ENCODE measurements around the gene IMMP2L.
A peak's percentile ranks its signal among the peaks of the same experiment; 100 is the strongest.
"Not testable (repeated sequence)": the region's sequence is repeated elsewhere in the genome, so short reads cannot be mapped to it uniquely, and the experiment has no call there.

The IMMP2L gene

DNA sequence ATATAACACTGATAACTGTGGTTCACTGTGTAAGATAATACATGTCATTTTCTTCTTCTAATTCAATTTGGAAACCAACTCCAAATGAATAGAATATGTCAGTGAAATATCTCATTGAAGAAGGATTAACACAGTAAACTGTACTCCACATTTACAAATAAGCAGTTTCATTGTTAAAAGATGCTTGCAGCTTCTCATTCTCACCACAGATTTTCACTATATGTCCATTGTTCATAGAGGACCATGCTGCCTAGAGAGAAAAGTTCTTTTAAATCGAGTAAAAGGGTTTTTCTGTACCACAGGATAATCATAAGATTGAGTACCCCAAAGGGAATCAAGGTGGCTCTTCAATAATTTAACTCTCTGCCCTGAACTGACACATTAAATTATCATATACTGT is 305.9 kb downstream of the IMMP2L start:
- DNase-seq: no peak

DNA sequence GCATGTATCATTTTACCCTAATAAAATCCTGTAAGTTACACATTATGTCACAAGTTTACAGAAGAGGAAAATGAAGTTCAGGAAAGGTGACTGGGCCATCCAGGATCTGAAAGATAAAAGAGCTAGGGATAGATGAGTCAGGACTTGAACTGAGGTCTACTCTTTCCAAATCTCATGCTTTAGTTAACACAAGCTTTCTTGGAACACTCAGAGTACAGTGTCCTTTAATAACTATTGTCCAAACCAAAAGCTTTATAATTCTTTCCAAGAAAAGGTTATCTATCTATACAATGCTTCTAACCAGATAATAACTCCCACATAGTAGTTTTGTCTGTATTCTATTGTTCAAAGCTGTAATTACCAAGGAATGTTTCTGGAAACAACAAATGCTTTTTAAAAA is 306.7 kb downstream of the IMMP2L start:
- no peak for DNase-seq

DNA sequence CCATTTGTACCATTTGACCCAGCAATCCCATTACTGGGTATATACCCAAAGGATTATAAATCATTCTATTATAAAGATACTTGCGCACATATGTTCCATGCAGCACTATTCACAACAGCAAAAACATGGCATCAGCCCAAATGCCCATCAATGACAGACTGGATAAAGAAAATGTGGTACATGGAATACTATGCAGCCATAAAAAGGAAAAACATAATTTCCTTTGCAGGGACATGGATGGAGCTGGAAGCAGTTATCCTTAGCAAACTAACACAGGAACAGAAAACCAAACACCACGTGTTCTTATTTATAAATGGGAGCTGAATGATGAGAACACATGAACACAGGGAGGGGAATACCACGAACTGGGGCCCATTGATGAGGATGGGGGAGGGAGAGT is 310.9 kb downstream of the IMMP2L start:
- not testable (repeated sequence) for DNase-seq

DNA sequence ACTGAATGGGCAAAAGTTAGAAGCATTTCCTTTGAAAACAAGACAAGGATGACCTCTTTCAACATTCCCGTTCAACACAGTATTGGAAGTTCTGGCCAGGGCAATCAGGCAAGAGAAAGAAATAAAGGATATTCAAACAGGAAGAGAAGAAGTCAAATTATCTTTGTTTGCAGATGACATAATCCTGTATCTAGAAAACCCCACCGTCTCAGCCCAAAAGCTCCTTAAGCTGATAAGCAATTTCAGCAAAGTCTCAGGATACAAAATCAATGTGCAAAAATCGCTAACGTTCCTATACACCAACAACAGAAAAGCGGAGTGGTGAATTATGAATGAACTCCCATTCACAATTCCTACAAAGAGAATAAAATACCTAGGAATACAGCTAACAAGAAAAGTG is 312.5 kb downstream of the IMMP2L start:
- not testable (repeated sequence) for DNase-seq

DNA sequence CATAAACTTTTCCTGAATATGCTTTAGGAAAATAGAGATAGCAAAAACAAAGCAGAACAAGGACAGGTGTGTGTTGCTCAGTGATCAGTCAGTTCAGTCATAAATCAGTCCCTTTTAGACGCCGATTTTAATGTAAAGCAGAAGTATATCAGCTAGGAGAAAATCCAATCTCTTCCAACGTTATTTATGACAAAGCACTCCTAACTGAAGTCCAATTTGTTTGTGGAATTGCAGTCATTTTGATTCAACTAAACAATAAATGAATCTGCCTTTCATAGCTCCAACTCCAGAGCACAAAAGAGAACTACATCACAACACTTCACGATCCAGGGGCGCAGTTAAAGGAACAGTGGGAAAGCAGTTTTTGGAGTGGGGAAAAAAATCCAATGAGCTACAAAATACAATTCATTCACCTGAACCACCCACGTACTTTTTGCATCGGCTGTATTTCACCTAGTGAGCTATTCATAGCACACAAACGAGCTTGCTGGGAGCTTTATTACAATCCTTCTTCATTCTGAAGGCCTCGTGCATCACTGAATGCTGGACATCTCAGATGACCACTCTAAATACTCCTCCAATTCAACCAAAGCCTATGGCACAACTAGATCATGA is 320.0 kb downstream of the IMMP2L start:
- DNase-seq: no peak

DNA sequence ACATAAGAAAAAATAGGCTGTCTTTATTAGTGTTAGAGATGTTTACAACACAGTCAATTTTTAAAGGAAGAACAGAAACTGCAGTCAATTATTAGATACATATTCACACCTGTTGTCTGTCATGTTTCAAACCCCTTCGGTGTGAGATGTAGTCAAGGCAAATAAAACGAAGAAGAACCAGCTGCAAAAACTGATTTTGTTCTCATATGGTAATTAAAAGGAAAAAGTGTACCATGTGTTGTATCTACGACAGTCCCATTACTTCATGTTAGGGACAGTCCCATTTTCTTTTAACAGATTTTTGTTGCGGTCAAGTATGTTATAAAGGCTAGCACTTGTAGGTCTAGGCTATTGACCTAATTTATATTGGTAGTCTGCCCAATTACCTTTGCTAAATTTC is 321.9 kb downstream of the IMMP2L start:
- DNase-seq: no peak

DNA sequence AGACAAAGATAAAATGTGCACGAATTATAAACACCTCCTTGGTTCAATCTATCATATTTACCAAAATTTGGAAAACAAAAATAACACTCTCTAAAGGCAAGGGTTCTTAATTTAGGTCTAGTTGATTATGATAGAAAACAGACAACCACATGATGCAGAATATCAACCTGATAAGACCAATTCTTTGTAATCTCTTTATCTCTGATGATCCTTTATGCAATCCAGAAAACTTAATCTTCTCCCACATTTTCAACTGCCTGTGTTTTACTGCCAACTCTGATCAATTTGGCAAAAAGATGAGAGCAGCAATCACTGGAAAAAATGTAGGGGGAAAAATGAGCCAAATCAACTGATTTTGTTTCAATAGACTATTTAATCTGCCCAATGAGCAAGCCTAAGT is 322.9 kb downstream of the IMMP2L start:
- no peak for DNase-seq

DNA sequence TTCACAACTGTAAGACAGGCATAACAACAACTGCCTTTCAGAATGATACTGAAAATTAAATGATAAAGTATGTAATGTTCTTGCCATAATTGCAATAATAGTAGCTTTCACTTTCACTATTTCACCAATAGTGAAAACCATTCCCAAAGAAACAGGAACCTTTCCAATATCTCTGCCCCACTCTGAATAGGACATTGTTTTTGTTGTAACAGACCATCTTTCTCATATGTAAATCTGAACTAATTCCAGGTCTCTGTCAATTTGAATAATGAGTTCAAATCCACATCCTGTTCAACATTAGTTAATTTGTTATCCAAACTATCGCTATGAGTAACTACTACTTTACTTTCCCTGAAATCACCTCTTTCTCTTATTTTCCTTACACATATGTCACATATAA is 323.4 kb downstream of the IMMP2L start:
- peak; percentile 43 to 45 for DNase-seq

DNA sequence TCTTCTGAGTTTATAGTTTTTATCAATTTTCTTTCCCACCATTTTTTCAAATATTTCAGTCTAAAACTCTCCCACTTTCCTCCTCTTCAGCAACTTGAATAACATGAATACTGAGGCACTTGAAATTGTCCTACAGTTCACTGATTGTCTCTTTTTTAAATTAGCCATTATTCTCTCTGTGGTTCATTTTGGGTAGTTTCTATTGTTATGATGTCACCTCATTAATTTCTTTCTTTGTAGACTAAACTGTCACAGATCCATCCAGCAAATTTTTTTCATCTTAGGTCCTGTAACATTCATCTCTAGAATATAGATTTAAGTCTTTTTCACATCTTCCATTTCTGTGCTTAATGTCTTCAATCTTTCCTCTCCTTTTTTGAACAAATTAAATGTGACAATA is 326.6 kb downstream of the IMMP2L start:
- no peak for DNase-seq

DNA sequence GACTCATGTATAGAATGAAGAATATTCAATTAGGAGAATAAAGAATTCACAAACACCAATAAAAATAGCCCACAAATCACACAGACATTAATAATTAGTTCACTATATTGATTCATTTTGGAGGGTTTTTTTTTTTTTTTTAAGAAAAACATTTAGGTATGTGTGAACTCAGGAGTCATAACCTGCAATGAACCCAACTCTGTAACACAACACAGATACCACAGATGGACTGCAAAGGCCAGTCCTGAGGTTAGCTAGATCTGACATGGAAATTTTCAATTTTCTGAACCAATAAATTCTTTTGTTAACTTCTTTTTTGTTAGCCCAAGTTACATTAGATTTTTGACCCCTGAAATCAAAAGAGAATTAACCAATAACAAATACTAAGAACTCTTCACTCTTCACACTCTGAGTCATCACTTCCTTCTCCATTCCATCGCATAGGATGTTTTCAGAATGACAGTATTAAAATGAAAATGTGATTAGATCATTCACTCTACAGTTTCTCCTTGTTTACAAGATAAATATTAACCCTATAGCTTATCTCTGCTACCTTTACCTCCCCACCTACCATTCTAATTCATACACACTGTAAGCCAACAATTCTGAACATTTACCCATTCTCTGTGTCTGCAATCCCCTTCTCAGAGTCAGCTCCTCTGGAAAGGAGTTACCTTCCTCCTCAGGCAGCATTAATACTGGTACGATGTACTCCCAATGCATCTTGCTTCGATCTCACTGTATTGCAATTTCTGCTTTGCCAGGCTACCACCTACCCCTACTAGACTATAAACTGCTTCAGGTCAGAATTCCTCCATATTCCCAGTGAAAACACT is 329.8 kb downstream of the IMMP2L start:
- peak; percentile 55 to 56 for DNase-seq

DNA sequence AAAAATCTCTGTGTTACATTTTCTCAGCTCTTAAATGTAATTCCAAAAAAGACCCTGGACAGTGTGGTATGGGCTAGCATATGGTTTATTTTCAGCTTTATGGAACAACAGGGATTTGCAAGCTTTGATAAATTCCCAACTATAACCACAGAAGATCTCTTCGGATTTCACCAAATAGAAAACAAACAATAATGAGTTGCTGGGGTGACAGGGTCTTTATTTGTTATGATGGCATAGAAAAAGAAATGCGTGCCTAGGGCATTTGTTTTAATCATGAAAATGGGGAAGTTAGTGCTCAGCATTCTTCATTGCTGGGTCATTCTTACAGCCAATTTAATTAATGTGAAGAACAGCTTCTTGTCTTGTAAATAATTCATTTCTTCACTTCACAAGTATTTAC is 332.4 kb downstream of the IMMP2L start:
- no peak for DNase-seq

DNA sequence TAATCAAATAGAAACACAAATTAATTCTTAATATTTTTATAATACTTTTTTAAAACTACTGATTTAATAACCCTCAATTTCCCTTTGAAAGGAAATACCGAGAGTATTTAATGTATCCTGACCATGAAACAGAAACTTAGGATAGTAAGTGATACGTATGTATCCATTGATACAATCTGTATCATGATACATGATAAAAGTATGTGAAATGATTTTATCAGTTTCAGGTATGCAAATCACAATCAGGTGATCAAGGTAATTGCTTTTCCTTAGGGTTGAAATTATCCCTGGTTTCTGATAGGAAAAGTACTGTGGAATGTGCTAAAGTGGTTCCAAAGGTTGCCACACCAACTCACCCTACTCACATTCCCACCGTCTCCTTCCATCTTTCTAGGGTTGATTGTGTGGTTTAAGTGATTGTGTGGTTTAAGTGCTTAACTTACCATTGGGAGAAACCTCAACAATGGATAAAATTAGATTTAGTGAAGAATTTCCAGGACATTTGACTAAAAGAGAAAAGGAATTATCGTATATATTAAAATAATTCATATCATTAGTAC is 333.0 kb downstream of the IMMP2L start:
- no peak for DNase-seq

DNA sequence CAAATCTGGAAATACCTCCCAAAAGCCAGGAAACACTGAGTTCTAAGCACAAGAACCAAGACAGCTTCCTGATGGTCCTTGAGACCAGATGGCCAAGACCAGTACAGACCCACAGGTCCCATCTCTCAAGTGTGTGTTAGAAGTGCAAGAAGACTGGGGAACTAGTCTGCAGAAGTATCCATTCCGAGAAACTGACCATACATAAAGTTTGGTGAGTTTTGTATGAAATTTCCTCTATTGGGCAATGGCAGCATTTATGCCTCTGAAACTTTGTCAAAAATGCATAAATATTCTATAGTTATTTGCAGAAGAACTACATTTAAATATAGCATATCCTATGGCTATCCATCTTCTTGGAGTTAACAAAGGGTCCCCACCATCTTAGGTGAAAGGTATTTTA is 333.9 kb downstream of the IMMP2L start:
- peak; percentile 17 to 68 for DNase-seq

DNA sequence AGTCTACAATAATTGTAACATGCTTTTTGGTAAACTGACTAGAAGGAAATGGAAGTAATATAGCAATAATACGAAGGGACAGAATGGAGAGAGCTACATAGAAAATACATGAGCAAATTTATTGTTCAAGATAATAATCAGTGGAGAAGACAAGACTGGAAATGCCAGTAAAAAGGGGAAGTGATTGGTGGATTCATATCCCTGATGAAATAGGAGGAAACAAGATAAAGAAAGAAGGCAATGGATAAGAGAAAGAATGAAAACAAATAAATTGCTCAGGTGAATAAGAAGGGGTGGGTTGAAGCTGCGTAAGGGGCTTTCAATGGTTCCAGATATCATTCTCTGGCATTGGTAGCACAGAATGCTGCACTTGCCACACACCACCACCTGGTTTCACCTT is 335.5 kb downstream of the IMMP2L start:
- DNase-seq: no peak

DNA sequence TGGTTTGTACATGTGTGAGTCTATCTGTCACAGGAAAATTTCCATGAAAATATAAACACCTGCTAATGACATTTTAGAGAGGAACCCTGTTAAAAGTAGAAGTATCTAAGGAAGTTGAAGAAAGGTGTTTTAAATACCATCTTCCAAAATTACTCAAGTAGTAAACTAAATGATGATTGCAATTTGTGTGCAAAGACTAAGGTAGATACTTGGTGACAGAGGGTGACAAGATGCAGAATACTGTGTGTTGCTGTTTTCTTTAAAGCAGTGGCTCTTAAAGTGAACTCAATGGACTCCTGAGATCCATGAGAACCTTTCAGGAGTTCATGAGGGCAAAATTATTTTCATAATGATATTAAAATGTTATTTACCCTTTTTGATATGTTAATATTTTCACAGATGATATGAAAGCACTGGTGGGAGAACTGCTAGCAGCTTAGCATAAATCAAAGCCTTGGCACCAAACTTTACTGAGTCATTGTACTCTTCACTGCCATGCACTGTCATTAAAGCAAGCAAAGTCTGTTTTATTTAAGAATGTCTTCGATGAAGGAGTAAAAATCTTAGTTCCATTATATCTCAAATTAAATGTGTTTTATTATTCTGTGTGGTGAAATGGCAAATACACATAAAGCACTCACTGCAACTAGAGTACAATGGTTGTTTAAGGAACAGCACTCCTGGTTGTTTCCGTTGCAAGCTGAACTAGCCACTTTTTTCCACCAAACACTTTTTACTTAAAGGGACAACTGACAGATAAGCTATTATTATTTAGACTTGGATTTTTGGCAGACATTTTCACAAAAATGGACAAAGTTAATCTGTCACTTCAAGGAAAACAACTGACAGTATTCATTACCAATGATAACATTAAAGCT is 337.7 kb downstream of the IMMP2L start:
- DNase-seq: no peak

DNA sequence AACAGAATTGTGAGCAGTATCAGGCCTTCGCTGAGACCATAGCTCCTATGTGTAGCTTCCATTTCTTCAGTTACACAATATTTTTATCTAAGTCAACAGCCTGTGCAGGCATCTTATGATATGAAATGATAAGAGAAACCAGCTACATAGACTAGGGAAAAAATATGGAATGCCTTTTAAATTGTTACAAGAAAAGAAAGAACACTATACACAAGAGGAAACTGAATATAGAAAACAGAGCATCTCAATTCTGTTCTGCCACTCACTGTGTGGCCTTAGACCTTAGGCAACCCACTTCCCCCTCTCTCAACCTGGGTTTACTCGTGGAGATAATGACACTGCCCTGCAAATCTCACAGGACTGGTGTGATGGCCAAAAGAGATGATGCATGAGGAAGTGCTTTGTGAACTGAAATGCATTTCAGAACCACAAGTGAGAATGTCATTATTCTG is 338.5 kb downstream of the IMMP2L start:
- DNase-seq: no peak

DNA sequence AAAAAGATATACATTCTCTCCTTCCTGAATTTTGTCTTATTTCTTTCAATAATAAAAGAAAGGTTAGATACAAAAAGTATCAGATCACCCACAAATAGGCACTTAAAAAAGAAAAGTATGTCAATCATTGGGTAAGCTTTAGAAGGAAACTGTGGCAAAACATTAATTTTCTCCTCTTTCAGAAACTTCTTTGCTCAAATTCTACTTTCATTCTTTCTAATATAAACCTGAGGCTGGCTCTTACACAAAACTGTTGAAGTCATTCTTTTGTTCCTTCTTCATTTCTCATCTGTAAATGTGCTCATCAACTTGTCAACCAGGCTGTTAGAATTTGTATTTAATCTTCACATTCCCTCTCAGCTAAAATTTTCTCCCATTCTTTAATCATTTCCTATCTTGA is 346.7 kb downstream of the IMMP2L start:
- DNase-seq: no peak

DNA sequence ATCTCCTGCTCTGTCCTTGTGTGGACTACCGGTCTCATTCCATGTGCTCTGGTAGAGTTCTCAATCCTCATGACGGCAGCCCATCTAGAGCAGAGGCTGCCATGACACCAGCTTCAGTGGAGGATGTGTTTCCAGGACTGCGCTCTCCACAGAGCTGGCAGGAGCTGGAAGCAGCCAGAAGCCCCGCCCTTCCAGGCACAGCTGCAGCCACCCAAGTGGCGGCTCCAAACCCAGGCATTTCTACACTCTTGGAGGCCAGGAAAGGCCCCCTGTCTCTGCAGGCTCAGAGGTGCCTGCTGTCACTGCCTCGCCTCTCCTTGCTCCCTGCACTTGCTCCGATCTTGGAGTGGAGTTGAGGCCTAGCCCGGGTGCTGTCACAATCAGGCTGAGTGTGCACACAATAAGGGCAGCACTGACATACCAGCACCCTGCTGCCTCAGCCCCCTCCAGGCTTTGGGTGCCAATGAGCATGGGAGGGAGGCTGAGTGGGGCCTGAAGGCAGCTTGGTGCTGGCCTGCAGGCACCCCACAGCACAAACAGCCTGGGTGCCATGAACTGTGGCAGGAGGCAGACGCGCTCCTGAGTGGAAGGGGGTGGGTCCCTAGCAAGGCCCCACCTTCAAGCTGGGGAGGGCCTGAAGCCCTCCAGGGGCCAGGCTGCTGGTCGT is 349.3 kb downstream of the IMMP2L start:
- DNase-seq: no peak

DNA sequence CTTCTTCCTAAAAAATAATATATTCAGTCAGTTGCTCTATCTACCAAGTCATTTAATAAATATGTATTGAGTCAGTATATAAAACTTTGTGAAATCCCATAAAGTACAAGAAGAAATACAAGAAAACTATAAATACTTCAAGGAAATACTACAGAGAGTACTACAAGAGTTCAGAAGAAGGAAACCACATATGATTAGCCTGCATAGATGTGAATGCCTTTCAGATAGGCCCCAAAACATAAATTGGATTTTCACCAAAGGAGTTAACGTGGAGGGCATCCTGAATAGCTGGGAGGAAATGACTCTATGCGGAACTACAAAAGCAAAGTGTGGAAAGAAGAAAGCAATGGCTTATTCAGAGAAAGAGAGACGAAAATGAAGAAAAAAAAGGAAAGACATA is 351.3 kb downstream of the IMMP2L start:
- DNase-seq: no peak

DNA sequence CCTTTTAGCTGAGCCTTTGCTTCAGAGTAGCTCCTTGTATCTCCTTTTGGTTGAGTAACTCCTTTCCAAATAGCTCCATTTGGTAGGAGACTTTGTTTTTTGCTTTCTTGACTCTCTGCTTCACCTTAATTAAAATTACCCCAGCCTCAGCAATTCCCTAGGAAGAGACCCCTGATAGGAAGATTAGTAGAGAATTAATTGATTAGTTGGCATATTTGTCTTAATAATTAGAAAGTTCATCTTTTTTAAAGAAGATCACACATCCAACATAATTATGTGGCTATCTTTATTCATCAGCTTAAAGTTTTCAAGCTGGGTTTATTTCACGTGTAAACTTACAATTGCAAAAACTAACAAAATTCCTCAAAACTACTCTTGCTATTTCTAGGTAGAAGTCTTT is 352.2 kb downstream of the IMMP2L start:
- no peak for DNase-seq

DNA sequence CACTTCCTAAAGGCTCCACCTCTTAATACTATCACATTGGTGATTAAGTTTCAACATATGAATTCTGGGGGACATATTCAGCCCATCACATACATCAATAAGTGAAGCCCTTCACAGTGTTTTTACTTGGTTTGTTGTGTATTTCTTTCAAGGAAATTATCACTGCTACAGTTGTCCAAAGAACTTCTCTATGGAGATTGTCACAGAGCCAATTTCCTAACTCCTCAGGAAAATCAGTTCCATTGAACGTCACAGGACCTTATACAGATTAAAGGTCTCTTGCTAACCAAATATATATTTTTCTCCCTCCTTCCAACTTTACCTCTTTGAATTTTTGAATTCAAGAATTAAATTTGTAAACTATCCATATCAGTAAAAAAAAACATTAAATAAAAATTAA is 357.0 kb downstream of the IMMP2L start:
- DNase-seq: no peak

DNA sequence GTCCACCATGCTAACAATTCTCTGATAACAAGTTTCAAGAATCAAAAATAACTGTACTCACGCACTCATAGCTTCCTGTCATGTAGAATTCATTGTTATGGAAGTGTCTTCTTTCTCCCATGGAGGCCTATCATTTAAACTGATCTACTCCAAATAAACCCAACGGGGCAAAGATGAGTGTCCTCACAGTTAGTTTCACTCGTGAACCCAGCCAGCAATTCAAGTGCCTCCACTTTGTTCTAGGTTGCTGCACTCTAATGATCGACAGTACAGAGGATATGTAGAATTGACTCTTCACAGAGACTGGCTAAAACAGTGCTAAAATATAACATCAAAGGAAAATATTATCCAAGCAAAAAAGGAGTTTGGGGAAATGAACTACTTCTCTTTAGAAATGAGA is 360.0 kb downstream of the IMMP2L start:
- no peak for DNase-seq

DNA sequence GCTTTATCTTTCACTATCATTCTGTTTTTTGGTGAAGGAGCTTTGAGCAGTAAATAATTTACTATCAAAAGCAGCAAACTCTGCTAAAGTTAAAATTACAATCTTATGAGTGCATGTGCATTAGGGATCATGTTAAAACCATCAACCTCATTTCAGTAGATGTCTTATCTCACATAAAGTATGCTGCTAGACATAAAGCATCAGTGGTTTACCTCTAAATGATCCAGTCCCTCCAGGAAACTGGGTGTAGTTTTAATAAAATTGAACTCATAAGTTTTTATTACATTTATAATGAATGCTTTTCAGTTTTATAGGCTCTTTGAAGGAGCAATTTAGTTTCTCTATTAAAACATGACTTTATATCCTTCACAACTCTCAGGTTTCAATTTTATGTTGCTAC is 362.6 kb downstream of the IMMP2L start:
- no peak for DNase-seq

Measured in inflammatory macrophage treated with lipopolysaccharide for 1 hour (primary cell).